Vagina (tissue), 2 donors: ENCODE results near the gene TMEM252. TPM values are rescaled to one million over a fixed set of nuclear protein-coding genes. Genes with fewer than 3 reads are reported as not detected.

Experiments used
- DNase-seq, 2 donors: peaks; one replicate each; pipeline ENCODE4 v3.0.0-alpha.2; 2017; ENCODE audit errors: extremely low spot score in 2 of 2
- H3K27ac ChIP-seq: fragments of 200-600 bp; sonication (generic); one replicate; pipeline ENCODE4 v1.5.1; 2019
- H3K27me3 ChIP-seq: fragments of 200-600 bp; sonication (generic); one replicate; pipeline ENCODE4 v1.5.1; 2019
- H3K36me3 ChIP-seq, 2 donors: fragments of 200-600 bp; sonication (generic); one replicate each; pipeline ENCODE4 v1.5.1; 2017 to 2019
- H3K4me1 ChIP-seq: fragments of 200-600 bp; sonication (generic); one replicate; pipeline ENCODE4 v1.5.1; 2019
- H3K4me3 ChIP-seq, 2 donors: fragments of 200-600 bp; sonication (generic); 1 replicate in 1 of 2; 2 replicates in 1 of 2; pipeline ENCODE4 v1.5.1; 2016 to 2019
- H3K9me3 ChIP-seq: fragments of 200-600 bp; sonication (generic); one replicate; pipeline ENCODE4 v1.5.1; 2019
- POLR2A ChIP-seq, 2 donors: fragments of 450-650 bp; IDR thresholded peaks; one replicate each; pipeline ENCODE4 v1.6.1; 2017; ENCODE audit warnings: antibody characterized with exemption in 2 of 2, mild to moderate bottlenecking in 2 of 2, moderate library complexity in 2 of 2
- POLR2AphosphoS5 ChIP-seq, 2 donors: sonication (generic); formaldehyde crosslinking; IDR thresholded peaks; one replicate each; pipeline ENCODE4 v1.9.0; 2017; ENCODE audit warnings: antibody characterized with exemption in 2 of 2, mild to moderate bottlenecking in 2 of 2, low read depth in 1 of 2; ENCODE audit not compliant: insufficient read depth in 1 of 2
- intact Hi-C: fragments of 100-400 bp; cut with DNase I; formaldehyde crosslinking; loops from one replicate; pipeline ENCODE4 v1.15.1; 2023
- total RNA-seq: library from RNA; depleted of rRNA; stranded (reverse); fragments of >200 nt; gene quantifications from one replicate; pipeline ENCODE4 v1.2.3, GENCODE V29; 2016
- TF ChIP-seq, protein P1 (sequence below), 3 experiments: fragments of 450-650 bp in 2 of 3; fragments of 200-600 bp in 1 of 3; sonication (generic) in 1 of 3; IDR thresholded peaks; one replicate each; pipeline ENCODE4 v1.5.1; 2017 to 2019; ENCODE audit warnings: antibody characterized with exemption in 3 of 3, mild to moderate bottlenecking in 2 of 3, moderate library complexity in 2 of 3

TMEM252 gene
- total RNA-seq, 1 donor from 2014 or later: not detected

DNA sequence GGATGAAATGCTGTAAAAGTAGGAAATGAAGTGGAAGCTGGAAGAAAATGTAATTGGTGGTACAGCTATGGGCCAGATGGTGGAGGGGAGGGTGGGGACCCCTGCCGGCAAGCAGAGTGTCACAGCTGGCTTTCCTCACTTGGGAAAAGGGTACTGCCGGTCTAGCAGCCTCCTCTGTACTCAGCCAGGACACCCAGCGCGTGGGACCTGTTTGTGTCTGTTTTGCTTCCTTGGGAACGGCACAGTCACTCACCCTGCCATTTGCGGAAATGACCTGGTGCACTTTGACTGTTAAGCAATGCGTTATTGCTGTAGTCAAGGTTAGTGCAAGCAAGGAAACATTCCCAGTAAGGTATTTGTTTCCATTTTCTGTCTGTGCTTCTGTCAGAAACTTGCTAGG is 10.1 kb downstream of the TMEM252 start:
- H3K27ac ChIP-seq: no peak overlapping the region
- no peak overlapping the region for H3K4me3 ChIP-seq
- no peaks in the 10 kb centered on the region for H3K27me3 ChIP-seq
- intact Hi-C loops: no loop called here
- TF ChIP-seq POLR2A (IDR thresholded peaks at IDR 0.05) (no peak), POLR2AphosphoS5 (IDR thresholded peaks at IDR 0.05; ENCODE audit: insufficient read depth in 1 of 2, low read depth in 1 of 2) (peak; percentile 12 to 28)
- TF ChIP-seq, protein P1, sequence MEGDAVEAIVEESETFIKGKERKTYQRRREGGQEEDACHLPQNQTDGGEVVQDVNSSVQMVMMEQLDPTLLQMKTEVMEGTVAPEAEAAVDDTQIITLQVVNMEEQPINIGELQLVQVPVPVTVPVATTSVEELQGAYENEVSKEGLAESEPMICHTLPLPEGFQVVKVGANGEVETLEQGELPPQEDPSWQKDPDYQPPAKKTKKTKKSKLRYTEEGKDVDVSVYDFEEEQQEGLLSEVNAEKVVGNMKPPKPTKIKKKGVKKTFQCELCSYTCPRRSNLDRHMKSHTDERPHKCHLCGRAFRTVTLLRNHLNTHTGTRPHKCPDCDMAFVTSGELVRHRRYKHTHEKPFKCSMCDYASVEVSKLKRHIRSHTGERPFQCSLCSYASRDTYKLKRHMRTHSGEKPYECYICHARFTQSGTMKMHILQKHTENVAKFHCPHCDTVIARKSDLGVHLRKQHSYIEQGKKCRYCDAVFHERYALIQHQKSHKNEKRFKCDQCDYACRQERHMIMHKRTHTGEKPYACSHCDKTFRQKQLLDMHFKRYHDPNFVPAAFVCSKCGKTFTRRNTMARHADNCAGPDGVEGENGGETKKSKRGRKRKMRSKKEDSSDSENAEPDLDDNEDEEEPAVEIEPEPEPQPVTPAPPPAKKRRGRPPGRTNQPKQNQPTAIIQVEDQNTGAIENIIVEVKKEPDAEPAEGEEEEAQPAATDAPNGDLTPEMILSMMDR (IDR thresholded peaks at IDR 0.05): no peak
- no peak for DNase-seq
- no peaks in the 10 kb centered on the region for H3K4me1 ChIP-seq
- H3K36me3 ChIP-seq: no peaks in the 10 kb centered on the region
- no peaks in the 10 kb centered on the region for H3K9me3 ChIP-seq

DNA sequence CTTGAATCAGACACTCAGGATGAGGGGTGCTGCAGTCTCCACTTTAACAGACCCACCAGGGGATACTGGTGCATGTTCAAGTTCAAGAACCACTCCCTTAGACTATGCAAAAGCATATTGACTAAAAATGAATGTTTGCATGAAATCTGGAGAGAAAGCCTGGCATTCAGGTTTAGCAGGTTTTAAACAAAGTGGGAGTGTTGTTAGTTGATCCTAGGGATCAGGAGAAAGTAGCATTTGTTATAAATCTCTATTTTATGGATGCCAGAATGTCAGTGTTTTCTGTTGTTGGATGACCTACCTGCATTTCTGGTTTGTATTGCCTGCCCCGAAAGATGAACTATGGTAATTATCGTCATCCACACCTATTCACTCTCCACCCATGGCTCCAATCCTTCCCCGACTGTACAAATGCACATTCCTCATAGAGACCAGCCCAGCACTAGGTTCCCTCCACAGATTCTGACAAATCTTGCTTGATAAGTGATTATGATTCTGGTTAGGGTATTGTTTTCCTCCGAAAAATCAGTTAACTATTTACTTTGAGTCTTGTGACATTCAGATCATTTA is 17.2 kb downstream of the TMEM252 start:
- DNase-seq: no peak
- TF ChIP-seq, protein P1 (IDR thresholded peaks at IDR 0.05): no peak
- peak in 1 of 2 donors; percentile 5 for TF ChIP-seq POLR2AphosphoS5 (IDR thresholded peaks at IDR 0.05; ENCODE audit: insufficient read depth in 1 of 2, low read depth in 1 of 2)
- H3K27me3 ChIP-seq: no peaks in the 10 kb centered on the region

GRCh38 chr9:68522954-68523353 is 17.7 kb downstream of the TMEM252 start:
- intact Hi-C loops: no loop called here
- no peaks in the 10 kb centered on the region for H3K4me1 ChIP-seq
- H3K4me3 ChIP-seq: no peak overlapping the region
- H3K36me3 ChIP-seq: no peaks in the 10 kb centered on the region
- H3K27me3 ChIP-seq: no peaks in the 10 kb centered on the region
- H3K9me3 ChIP-seq: no peaks in the 10 kb centered on the region
- no peak for TF ChIP-seq POLR2A (IDR thresholded peaks at IDR 0.05)
- TF ChIP-seq, protein P1 (IDR thresholded peaks at IDR 0.05): no peak
- no peak for DNase-seq
- H3K27ac ChIP-seq: no peak overlapping the region

More for the DNA sequence above, 17.2 kb downstream of the TMEM252 start:
- Histone ChIP-seq H3K9me3 (no peaks in the 10 kb centered on the region), H3K4me3 (no peak overlapping the region), H3K36me3 (no peaks in the 10 kb centered on the region), H3K27ac (no peak overlapping the region), H3K4me1 (no peaks in the 10 kb centered on the region)
- intact Hi-C loops: no loop called here

- no peaks in the 10 kb centered on the region for H3K36me3 ChIP-seq
- no peak for DNase-seq
- intact Hi-C loops: no loop called here
- H3K27me3 ChIP-seq: no peaks in the 10 kb centered on the region
- H3K4me1 ChIP-seq: no peaks in the 10 kb centered on the region
- no peak for TF ChIP-seq POLR2A (IDR thresholded peaks at IDR 0.05)
- TF ChIP-seq, protein P1 (IDR thresholded peaks at IDR 0.05): no peak
- no peak for TF ChIP-seq POLR2AphosphoS5 (IDR thresholded peaks at IDR 0.05; ENCODE audit: insufficient read depth in 1 of 2, low read depth in 1 of 2)
- no peak overlapping the region for H3K27ac ChIP-seq
- H3K9me3 ChIP-seq: no peaks in the 10 kb centered on the region
- no peak overlapping the region for H3K4me3 ChIP-seq
Measured at GRCh38 chr9:68522131-68522530, 18.6 kb downstream of the TMEM252 start.

DNA sequence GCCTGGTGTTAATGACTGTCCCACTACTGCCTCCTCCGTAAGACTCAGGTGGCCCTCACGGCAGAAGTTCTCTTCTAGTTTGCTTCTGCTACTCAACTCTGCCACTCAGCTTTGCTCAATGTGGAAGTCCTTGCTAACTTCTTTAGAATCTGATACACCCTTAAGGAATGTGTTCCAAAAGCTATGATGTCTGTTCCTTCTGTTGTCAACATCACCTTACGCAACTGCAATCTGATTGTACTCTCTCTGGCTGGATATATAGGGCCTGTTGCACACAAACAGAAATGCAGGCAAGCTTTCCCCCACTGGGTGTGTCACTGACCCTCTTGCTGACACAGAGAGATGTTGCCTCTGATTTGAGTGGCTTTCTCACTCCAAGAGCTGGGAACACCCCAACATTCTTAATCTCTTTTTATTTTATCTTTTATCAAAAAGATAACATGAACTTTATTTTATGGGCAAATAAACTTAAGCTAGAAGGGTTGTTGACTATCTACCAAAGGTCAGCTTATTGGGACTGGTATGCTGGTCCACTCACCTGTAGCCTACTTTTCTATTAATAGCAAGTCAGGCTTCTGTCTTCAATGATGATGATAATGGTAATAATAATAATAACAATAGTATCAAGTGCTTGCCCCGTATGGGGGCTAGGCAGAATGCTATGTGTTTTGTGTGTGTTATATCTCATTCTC is 25.2 kb downstream of the TMEM252 start:
- peak overlapping the region; percentile 21 for H3K27ac ChIP-seq
- peaks cover 5% of the 10 kb centered on the region for H3K4me1 ChIP-seq
- H3K27me3 ChIP-seq: no peaks in the 10 kb centered on the region
- H3K4me3 ChIP-seq: no peak overlapping the region
- DNase-seq: no peak
- H3K36me3 ChIP-seq: no peaks in the 10 kb centered on the region
- H3K9me3 ChIP-seq: no peaks in the 10 kb centered on the region
- intact Hi-C loops: no loop called here
- TF ChIP-seq, protein P1 (IDR thresholded peaks at IDR 0.05): no peak
- TF ChIP-seq POLR2A (IDR thresholded peaks at IDR 0.05) (no peak), POLR2AphosphoS5 (IDR thresholded peaks at IDR 0.05; ENCODE audit: insufficient read depth in 1 of 2, low read depth in 1 of 2) (peak in 1 of 2 donors; percentile 80)
